Inflammatory macrophage (primary cell): ENCODE results near the gene FNDC3A.
"Not testable (repeated sequence)": the region's sequence is repeated elsewhere in the genome, so short reads cannot be mapped to it uniquely, and the experiment has no call there.

Source experiments
- DNase-seq, 2 donors: peaks; one replicate each; pipeline ENCODE4 v3.0.0-alpha.2; 2020 to 2022

FNDC3A gene

GRCh38 chr13:48976576-48977285 is 1.0 kb downstream of the FNDC3A start:
- peak in 1 of 2 donors; percentile 42 for DNase-seq

GRCh38 chr13:48977286-48977625 is 1.5 kb downstream of the FNDC3A start:
- peak in 1 of 2 donors; percentile 7 for DNase-seq

GRCh38 chr13:48977973-48978372 is 2.3 kb downstream of the FNDC3A start:
- DNase-seq: no peak

GRCh38 chr13:48978942-48979601 is 3.4 kb downstream of the FNDC3A start:
- DNase-seq: no peak

GRCh38 chr13:48979892-48980291 is 4.2 kb downstream of the FNDC3A start:
- DNase-seq: peak; percentile 62 to 82

- no peak for DNase-seq
These were observed 7.6 kb downstream of the FNDC3A start for GRCh38 chr13:48983331-48983730.

- no peak for DNase-seq
These were observed 10.0 kb downstream of the FNDC3A start for GRCh38 chr13:48985756-48986155.

GRCh38 chr13:48990900-48991299 is 15.2 kb downstream of the FNDC3A start:
- no peak for DNase-seq

- DNase-seq: no peak
These were observed 17.4 kb downstream of the FNDC3A start for GRCh38 chr13:48993150-48993549.

- peak; percentile 31 to 71 for DNase-seq
These were observed 19.0 kb downstream of the FNDC3A start for GRCh38 chr13:48994706-48995105.

GRCh38 chr13:48998641-48999292 is 23.1 kb downstream of the FNDC3A start:
- DNase-seq: peak in 1 of 2 donors; percentile 40

GRCh38 chr13:49000247-49000646 is 24.5 kb downstream of the FNDC3A start:
- DNase-seq: no peak

- not testable (repeated sequence) for DNase-seq
These were observed 43.4 kb downstream of the FNDC3A start for GRCh38 chr13:49018986-49019635.

- no peak for DNase-seq
These were observed 44.6 kb downstream of the FNDC3A start for GRCh38 chr13:49020328-49020727.

GRCh38 chr13:49020940-49021553 is 45.3 kb downstream of the FNDC3A start:
- no peak for DNase-seq

- no peak for DNase-seq
These were observed 46.2 kb downstream of the FNDC3A start for GRCh38 chr13:49021953-49022352.

- no peak for DNase-seq
These were observed 46.9 kb downstream of the FNDC3A start for GRCh38 chr13:49022472-49023144.

- DNase-seq: peak in 1 of 2 donors; percentile 28
These were observed 47.7 kb downstream of the FNDC3A start for GRCh38 chr13:49023431-49023830.

GRCh38 chr13:49026851-49027250 is 51.1 kb downstream of the FNDC3A start:
- no peak for DNase-seq

- DNase-seq: no peak
These were observed 53.9 kb downstream of the FNDC3A start for GRCh38 chr13:49029570-49029969.

GRCh38 chr13:49030213-49030612 is 54.5 kb downstream of the FNDC3A start:
- no peak for DNase-seq

- no peak for DNase-seq
These were observed 65.2 kb downstream of the FNDC3A start for GRCh38 chr13:49040872-49041271.
